Measurements from ENCODE around the gene NEDD8.

DNA sequence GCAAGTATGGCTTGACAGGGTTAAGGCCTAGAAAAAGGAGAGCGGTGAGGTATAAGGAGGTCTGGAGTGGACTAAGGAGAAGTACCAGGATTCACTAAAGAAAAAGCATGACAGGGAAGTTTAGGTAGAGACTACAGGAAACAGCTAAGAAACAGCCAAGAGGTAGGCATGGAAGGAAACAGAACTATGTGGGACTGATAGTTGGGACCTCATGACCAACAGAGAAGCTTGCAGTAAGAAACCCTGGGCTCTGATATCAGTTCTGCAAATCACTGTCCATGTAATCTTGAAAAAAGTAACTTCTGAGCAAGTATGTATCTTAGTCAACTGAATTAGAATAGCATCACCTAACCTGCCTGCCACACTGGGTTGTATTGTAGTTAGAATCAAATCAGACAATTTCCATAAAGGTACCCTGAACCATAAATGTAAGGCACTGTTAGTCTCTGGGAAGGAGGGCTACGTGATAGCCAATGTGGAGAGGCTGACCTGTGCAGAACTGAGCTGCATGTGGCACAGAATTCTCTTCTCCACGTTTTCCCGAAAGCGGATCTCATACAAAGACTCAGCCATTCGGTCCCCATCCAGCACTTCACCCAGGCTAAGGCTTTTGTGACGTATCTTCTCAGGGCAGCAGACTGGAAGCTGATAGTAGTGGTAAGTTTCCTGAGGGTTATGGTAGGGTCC lies 37.8 kb downstream of the NEDD8 start:
- TF ChIP-seq, protein P1, sequence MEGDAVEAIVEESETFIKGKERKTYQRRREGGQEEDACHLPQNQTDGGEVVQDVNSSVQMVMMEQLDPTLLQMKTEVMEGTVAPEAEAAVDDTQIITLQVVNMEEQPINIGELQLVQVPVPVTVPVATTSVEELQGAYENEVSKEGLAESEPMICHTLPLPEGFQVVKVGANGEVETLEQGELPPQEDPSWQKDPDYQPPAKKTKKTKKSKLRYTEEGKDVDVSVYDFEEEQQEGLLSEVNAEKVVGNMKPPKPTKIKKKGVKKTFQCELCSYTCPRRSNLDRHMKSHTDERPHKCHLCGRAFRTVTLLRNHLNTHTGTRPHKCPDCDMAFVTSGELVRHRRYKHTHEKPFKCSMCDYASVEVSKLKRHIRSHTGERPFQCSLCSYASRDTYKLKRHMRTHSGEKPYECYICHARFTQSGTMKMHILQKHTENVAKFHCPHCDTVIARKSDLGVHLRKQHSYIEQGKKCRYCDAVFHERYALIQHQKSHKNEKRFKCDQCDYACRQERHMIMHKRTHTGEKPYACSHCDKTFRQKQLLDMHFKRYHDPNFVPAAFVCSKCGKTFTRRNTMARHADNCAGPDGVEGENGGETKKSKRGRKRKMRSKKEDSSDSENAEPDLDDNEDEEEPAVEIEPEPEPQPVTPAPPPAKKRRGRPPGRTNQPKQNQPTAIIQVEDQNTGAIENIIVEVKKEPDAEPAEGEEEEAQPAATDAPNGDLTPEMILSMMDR (IDR thresholded peaks at IDR 0.05; ENCODE audit: borderline replicate concordance, extremely low read depth, low read length, poor library complexity, severe bottlenecking): no peak
- TF ChIP-seq EZH2 (IDR thresholded peaks at IDR 0.05; ENCODE audit: borderline replicate concordance, low read depth, low read length, severe bottlenecking): no peak
